ENCODE data around the gene RSPO3.
"Not testable (repeated sequence)": the region's sequence is repeated elsewhere in the genome, so short reads cannot be mapped to it uniquely, and the experiment has no call there.

The RSPO3 gene, protein sequence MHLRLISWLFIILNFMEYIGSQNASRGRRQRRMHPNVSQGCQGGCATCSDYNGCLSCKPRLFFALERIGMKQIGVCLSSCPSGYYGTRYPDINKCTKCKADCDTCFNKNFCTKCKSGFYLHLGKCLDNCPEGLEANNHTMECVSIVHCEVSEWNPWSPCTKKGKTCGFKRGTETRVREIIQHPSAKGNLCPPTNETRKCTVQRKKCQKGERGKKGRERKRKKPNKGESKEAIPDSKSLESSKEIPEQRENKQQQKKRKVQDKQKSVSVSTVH

GRCh38 chr6:127118298-127119101 lies at the start of gene RSPO3:
RSPO3 (plus strand) TSS chr6:127118671; CDS start chr6:127119193, 522 bp downstream.
- DNase-seq = no peak

GRCh38 chr6:127069659-127070279 lies 48.7 kb upstream of the RSPO3 start:
- DNase-seq = no peak

- no peak for DNase-seq
Measured at GRCh38 chr6:127073222-127073621, 45.2 kb upstream of the RSPO3 start.

GRCh38 chr6:127076466-127076865 lies 42.0 kb upstream of the RSPO3 start:
- no peak for DNase-seq

DNA sequence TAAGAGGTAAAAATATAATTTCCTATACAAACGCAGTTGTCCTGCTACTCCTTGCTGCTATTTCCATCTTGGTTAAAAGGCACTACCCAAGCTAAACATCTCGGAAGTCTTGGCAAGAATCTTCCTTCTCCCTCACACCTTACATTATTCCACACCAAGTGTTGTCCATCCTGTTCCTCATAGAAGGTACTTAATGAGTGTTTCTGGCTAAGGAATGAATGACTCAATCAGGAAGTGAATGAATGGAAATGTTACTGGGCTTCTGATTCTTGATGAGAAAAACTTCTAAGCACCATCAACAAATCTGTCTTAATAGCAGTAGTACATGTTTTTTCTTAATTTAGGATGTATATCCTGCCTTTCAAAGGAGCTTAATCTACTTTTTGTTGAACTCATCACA lies 40.6 kb upstream of the RSPO3 start:
- DNase-seq = no peak

- no peak for DNase-seq
Measured at GRCh38 chr6:127078669-127079068, 39.8 kb upstream of the RSPO3 start.

- DNase-seq = no peak
Measured at GRCh38 chr6:127079681-127080080, 38.8 kb upstream of the RSPO3 start.

GRCh38 chr6:127080081-127080480 lies 38.4 kb upstream of the RSPO3 start:
- no peak for DNase-seq

DNA sequence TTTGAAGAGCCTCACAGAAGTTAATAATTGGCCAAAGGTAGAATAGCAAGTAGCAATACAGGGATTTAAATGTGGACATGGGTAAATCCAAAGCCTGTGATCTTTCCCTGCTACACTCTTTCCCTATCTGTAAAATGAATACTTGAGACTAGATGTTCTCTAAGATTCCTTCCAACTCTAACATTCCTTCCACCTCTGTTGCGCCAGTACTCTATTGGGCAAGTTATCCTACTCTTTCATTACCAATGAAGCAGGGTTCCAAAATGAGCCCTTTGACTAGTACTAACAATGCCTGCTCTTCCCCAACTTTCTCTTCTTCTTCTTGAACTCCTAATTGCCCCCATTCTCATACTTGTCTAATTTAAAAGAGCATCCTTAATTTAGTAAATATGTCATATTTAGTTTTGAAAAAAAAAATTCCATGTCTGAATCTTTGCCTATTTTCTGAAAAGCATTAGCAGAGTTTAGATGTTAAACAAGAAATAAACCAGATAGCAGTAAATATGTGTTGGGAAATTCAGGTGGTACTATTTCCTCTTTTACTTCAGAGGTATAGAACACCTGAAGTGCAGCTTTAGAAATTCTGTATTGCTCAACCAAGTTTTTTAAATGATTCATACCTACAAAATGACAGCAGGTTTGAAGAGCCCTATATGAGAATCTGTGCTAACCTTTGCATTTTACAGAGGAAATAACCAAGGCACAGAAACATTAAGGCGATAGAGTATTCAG lies 35.1 kb upstream of the RSPO3 start:
- no peak for DNase-seq

DNA sequence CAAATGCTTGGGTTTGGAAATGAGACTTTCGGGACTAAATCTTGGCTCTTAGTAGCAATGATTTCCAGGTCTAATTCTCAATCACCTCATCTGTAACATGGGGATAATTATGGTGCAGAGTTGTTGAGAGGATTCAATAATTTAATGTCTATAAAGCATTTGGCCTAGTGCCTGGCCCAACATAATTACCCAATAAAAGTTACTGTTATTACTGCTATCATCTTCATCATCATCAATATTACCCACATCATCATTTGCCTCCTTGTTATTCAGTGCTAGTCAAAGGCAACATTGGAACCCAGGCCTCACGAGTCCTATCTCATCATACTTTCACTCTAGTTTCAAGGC lies 34.5 kb upstream of the RSPO3 start:
- no peak for DNase-seq

DNA sequence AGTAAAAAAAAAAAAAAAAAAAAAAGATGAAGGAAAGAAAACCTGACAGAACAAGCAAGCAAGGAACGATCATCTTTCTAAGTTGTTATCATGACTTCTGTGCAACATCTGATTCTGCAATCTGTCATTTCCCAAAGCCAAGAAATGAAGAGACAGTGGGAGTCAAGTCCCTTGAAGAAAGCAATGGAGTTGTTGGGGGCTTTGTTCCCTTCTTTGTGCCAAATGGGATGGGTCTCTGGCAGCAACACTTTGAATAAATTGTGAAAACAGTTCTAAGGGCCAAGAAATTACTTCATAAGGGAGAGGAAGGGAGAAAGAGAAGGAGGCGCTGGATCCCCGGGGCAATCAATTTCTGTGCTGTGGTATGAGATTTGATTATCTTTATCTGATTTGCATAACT lies 33.3 kb upstream of the RSPO3 start:
- no peak for DNase-seq

- DNase-seq = no peak
Measured at GRCh38 chr6:127090051-127090450, 28.4 kb upstream of the RSPO3 start.

DNA sequence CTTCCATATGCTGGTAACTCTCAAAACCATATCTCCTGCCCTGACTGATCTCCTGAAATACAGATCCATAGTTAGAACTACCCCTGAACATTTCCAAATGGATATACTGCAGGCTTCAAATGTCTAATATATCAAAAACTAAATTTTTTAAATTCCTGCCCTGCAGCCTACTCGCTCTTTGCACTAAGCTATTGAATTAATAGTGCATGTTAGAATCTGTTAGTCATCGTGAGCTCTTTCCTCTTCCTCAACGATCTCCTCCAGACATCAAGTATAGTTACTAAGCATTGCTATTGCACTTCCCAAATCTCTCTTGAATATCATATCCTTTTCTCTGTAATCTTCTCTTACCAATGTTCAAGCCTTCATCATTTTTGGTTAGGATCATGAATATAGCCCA lies 26.0 kb upstream of the RSPO3 start:
- DNase-seq = no peak

GRCh38 chr6:127094791-127095190 lies 23.7 kb upstream of the RSPO3 start:
- DNase-seq = no peak

GRCh38 chr6:127096167-127096566 lies 22.3 kb upstream of the RSPO3 start:
- no peak for DNase-seq

DNA sequence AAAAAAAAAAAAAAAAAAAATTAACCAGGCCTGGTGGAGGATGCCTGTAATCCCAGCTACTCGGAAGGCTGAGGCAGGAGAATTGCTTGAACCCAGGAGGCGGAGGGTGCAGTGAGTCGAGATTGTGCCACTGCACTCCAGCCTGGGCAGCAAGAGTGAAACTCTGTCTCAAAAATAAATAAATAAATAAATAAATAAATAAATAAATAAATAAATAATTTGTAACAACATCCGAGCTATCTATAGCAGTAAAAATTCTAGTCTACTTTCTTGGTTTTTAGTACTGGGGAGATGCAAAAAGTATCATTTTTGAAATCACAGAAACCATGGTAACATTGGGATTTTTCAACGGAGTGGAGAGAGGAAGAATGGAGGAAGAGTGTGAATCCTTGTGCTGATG lies 21.0 kb upstream of the RSPO3 start:
- not testable (repeated sequence) for DNase-seq

DNA sequence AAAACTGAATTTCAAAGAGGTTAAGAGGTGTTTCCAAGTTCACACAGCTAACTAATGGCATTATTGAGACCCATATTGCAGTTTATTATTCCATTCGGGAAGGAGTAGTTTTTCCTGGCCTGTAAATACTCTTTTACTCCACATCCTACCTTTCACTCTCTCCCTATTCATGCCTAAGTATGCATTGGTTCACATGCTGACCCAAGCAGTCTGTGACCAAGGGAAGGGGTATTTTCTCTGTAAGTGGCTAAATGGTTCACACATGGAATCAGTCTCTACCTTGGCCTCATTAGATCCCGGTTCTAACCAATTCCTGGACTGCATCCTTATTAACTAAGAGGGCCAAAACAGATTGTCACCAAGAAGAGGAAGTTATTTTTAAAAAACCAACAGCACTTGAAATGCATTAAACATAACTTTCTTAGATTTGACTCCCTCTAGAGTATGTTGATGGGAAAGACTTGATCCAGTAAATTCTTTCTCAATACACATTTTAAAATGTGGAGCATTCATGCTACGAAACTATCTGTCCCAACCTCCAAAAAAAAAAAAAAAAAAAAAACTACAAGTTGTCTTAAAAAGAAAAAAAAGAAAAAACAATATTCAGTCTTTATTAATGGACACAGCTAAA lies 17.8 kb upstream of the RSPO3 start:
- DNase-seq = peak; percentile 20

DNA sequence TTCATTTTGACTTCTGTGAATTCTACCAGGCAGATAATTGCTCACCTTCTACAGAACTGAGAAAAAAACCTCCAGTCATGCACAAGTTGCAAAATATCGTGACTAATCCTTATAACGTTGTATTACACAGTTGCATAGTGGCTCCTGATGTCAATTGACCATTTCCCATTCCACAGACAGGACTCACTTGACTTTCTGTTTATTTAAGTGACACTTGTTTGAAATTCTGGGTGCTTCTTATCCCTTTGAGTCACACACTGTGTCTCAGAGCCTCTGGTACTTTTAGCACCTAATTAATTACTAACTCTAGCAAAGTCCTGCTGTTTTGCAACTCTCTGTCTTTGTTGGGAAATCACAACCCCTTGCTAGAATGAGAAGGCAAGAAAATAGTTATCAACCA lies 16.2 kb upstream of the RSPO3 start:
- peak; percentile 55 for DNase-seq

- DNase-seq = no peak
Measured at GRCh38 chr6:127102859-127103258, 15.6 kb upstream of the RSPO3 start.

DNA sequence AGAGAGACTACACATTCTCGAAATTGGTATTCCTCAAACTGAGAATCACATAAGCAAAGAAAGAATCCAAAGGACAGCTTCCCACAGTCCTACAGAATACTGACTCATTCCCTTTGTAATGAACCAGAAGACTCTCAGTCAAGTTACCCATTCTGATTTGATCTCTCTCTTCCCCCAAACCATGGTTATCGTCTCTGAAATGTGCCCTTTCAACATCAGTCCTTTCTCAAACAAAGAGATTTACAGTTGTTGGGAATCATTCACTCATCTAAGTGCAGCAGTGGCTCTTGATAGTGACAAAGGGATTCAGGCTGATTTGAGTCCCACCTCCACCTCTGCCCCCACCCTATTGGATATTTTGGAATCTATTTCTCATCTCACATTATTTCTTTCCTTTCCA lies 15.0 kb upstream of the RSPO3 start:
- no peak for DNase-seq

DNA sequence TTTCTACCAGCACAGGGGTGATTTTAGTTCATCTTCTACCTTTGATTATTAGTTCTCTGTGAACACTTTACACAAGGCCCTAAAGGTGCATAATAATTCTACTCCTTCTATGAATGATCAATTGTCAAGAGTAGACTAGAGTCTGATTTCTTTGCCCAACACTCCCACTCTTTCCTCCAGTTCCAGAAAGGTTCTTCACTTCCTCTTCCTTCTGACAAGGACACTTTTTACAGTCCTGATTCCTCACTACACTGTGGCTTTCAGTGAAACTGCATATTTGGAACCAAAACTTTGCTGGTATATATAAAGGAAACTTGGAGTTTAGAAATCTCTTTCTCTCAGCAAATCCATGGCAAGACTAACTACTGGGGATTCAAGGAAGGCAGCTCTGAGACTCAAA lies 10.6 kb upstream of the RSPO3 start:
- no peak for DNase-seq

- DNase-seq = no peak
Measured at GRCh38 chr6:127110712-127111111, 7.8 kb upstream of the RSPO3 start.

- DNase-seq = no peak
Measured at GRCh38 chr6:127111526-127111925, 6.9 kb upstream of the RSPO3 start.

All from SIG-M5 (cell line).